Stimulated activated CD4-positive, alpha-beta T cell treated with anti-CD3 and anti-CD28 coated beads, TNF-alpha, amount 100 ng/mL, for 48 hours (primary cell): Measurements from ENCODE around the gene NBPF1.
A peak's percentile ranks its signal among the peaks of the same experiment; 100 is the strongest.
"Not testable (repeated sequence)": the region's sequence is repeated elsewhere in the genome, so short reads cannot be mapped to it uniquely, and the experiment has no call there.

ENCODE experiments used
- DNase-seq, 3 donors: peaks; one replicate each; pipeline ENCODE4 v3.0.0-alpha.2; 2020; ENCODE audit warnings: low read depth in 3 of 3

NBPF1 gene

GRCh38 chr1:16516694-16517410, 96.5 kb downstream of the NBPF1 start:
- DNase-seq, result not testable (repeated sequence)

- peak; percentile 41 to 63 (median 43) for DNase-seq
These were observed 99.0 kb downstream of the NBPF1 start, which contains the start of gene RNU1-1 for GRCh38 chr1:16514107-16515055. TSS of gene RNU1-1 (minus strand) at chr1:16514285.

- peak; percentile 36 to 74 (median 46) for DNase-seq
These were observed 99.8 kb downstream of the NBPF1 start for GRCh38 chr1:16513412-16514106.

GRCh38 chr1:16512624-16513411, 100.5 kb downstream of the NBPF1 start:
- DNase-seq, result peak in 1 of 3 donors; percentile 27
